Measurements from ENCODE around the gene RNF130. TPM values are rescaled to one million over a fixed set of nuclear protein-coding genes. Genes with fewer than 3 reads are reported as not detected.

The RNF130 gene
- total and polyA plus RNA-seq, 9 of the 15 experiments (the other 6 are each of a cell fraction or from before 2014, with no cell fraction given): 5.8 to 39.4 (median 27.1) TPM

DNA sequence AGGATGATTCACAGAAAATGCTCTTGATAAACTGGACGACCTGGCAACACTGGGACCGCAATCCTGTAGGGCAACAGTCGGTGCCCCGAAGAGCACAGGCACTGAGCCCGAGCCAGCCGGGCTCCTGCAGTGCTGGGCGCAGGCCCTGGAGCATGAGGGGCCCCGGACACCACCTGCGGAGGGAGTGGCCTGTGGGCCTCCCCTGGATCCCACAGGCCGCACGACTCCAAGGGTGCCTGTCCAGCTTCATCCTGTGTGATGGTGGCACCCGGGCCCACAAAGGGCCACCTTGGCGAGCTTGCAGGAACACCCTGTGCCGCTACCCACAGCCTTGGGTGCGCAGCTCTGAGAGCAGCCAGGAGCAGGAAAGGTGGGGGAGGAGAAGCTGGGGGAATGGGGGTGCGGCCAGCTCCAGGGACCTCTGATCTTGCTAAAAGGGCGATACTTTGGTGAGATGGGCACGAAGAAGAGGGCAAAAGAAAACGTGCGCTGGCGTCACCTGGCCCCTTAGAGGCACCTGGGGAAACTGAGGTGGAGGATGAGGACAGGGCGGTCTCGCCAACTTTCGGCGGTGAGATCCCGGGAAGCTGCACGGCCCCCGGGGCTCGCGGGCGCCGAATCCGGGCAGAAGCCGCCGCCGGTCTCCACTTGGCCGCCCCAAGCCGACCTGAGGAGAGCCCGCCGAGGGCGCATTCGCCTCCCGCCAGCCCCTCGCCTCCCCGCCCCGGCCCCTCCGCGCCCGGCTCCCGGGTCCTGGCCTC lies 164.6 kb downstream of the RNF130 start (continued):
- TF ChIP-seq, protein P1, sequence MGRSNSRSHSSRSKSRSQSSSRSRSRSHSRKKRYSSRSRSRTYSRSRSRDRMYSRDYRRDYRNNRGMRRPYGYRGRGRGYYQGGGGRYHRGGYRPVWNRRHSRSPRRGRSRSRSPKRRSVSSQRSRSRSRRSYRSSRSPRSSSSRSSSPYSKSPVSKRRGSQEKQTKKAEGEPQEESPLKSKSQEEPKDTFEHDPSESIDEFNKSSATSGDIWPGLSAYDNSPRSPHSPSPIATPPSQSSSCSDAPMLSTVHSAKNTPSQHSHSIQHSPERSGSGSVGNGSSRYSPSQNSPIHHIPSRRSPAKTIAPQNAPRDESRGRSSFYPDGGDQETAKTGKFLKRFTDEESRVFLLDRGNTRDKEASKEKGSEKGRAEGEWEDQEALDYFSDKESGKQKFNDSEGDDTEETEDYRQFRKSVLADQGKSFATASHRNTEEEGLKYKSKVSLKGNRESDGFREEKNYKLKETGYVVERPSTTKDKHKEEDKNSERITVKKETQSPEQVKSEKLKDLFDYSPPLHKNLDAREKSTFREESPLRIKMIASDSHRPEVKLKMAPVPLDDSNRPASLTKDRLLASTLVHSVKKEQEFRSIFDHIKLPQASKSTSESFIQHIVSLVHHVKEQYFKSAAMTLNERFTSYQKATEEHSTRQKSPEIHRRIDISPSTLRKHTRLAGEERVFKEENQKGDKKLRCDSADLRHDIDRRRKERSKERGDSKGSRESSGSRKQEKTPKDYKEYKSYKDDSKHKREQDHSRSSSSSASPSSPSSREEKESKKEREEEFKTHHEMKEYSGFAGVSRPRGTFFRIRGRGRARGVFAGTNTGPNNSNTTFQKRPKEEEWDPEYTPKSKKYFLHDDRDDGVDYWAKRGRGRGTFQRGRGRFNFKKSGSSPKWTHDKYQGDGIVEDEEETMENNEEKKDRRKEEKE (IDR thresholded peaks at IDR 0.05; ENCODE audit: borderline replicate concordance in 1 of 2, control insufficient read depth in 1 of 2, low read depth in 2 of 2, low read length in 1 of 2): no peak
- TF ChIP-seq ARHGAP35 (IDR thresholded peaks at IDR 0.05; ENCODE audit: partially characterized antibody): no peak
- TF ChIP-seq ARID1B (IDR thresholded peaks at IDR 0.05): no peak
- TF ChIP-seq ZNF143 (CRISPR knock-in tag; IDR thresholded peaks at IDR 0.05): no peak
- TF ChIP-seq ATF7 (IDR thresholded peaks at IDR 0.05): no peak
- TF ChIP-seq ZBTB1 (CRISPR knock-in tag; IDR thresholded peaks at IDR 0.05; ENCODE audit: borderline replicate concordance, low read depth): no peak
- no peak for TF ChIP-seq PHB2 (IDR thresholded peaks at IDR 0.05; ENCODE audit: low read depth)
- no peak for TF ChIP-seq NFYB (IDR thresholded peaks at IDR 0.05; ENCODE audit: extremely low read depth, insufficient read length)
- TF ChIP-seq ZSCAN32 (CRISPR knock-in tag; IDR thresholded peaks at IDR 0.05): no peak
- no peak for TF ChIP-seq ELF1 (tag; IDR thresholded peaks at IDR 0.05)
- no peak for TF ChIP-seq NCOA4 (IDR thresholded peaks at IDR 0.05; ENCODE audit: partially characterized antibody)
- no peak for TF ChIP-seq ZNF12 (CRISPR knock-in tag; IDR thresholded peaks at IDR 0.05)
- TF ChIP-seq, protein P2, sequence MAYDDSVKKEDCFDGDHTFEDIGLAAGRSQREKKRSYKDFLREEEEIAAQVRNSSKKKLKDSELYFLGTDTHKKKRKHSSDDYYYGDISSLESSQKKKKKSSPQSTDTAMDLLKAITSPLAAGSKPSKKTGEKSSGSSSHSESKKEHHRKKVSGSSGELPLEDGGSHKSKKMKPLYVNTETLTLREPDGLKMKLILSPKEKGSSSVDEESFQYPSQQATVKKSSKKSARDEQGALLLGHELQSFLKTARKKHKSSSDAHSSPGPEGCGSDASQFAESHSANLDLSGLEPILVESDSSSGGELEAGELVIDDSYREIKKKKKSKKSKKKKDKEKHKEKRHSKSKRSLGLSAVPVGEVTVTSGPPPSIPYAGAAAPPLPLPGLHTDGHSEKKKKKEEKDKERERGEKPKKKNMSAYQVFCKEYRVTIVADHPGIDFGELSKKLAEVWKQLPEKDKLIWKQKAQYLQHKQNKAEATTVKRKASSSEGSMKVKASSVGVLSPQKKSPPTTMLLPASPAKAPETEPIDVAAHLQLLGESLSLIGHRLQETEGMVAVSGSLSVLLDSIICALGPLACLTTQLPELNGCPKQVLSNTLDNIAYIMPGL (CRISPR knock-in tag; IDR thresholded peaks at IDR 0.05): no peak
- TF ChIP-seq RBBP5 (IDR thresholded peaks at IDR 0.05; ENCODE audit: borderline replicate concordance, insufficient read depth, low read length, poor library complexity, severe bottlenecking): peak; percentile 32
- TF ChIP-seq ZSCAN29 (IDR thresholded peaks at IDR 0.05): no peak
- TF ChIP-seq SP1 (CRISPR knock-in tag; IDR thresholded peaks at IDR 0.05): peak; percentile 31; the same call in 1 of the 2 replicates
- TF ChIP-seq, protein P3, sequence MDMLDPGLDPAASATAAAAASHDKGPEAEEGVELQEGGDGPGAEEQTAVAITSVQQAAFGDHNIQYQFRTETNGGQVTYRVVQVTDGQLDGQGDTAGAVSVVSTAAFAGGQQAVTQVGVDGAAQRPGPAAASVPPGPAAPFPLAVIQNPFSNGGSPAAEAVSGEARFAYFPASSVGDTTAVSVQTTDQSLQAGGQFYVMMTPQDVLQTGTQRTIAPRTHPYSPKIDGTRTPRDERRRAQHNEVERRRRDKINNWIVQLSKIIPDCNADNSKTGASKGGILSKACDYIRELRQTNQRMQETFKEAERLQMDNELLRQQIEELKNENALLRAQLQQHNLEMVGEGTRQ (CRISPR knock-in tag; IDR thresholded peaks at IDR 0.05): no peak
- no peak for TF ChIP-seq SMAD3 (CRISPR knock-in tag; conservative IDR thresholded peaks at IDR 0.05)
- TF ChIP-seq, protein P4, sequence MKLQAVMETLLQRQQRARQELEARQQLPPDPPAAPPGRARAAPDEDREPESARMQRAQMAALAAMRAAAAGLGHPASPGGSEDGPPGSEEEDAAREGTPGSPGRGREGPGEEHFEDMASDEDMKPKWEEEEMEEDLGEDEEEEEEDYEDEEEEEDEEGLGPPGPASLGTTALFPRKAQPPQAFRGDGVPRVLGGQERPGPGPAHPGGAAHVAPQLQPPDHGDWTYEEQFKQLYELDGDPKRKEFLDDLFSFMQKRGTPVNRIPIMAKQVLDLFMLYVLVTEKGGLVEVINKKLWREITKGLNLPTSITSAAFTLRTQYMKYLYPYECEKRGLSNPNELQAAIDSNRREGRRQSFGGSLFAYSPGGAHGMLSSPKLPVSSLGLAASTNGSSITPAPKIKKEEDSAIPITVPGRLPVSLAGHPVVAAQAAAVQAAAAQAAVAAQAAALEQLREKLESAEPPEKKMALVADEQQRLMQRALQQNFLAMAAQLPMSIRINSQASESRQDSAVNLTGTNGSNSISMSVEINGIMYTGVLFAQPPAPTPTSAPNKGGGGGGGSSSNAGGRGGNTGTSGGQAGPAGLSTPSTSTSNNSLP (IDR thresholded peaks at IDR 0.05; ENCODE audit: borderline replicate concordance, low read depth, low read length): no peak
- peak; percentile 80; the same call in 1 of the 2 replicates for TF ChIP-seq KAT7 (CRISPR knock-in tag; IDR thresholded peaks at IDR 0.05; ENCODE audit: borderline replicate concordance)
- no peak for TF ChIP-seq RBM39 (optimal IDR thresholded peaks at IDR 0.05; ENCODE audit: low read depth, low read length)
- TF ChIP-seq EHMT2 (IDR thresholded peaks at IDR 0.05): no peak
